DND-41 (cell line): ENCODE data around the gene OGFRL1.

ENCODE experiments used
- ATAC-seq: fragments of 200-7000 bp; cut with Tn5 transposase; 3 replicates; pipeline ENCODE4 v1.9.1; 2021; ENCODE audit warnings: low read depth; ENCODE audit not compliant: insufficient read depth
- DNase-seq: peaks from one replicate; pipeline ENCODE4 v3.0.0-alpha.2; 2020
- H2AFZ ChIP-seq: 2 replicates; pipeline ENCODE4 v1.6.0; 2012; ENCODE audit warnings: low read depth, low read length
- H3K27ac ChIP-seq: 2 replicates; pipeline ENCODE4 v1.5.1; 2012; ENCODE audit warnings: low read length, inconsistent platforms
- H3K27me3 ChIP-seq: fragments of 200-600 bp; sonication (generic); 2 replicates; pipeline ENCODE4 v1.6.0; 2012; ENCODE audit warnings: low read length, mild to moderate bottlenecking, inconsistent platforms; ENCODE audit not compliant: insufficient read depth, poor library complexity
- H3K36me3 ChIP-seq: 2 replicates; pipeline ENCODE4 v1.5.1; 2012; ENCODE audit warnings: low read length, inconsistent platforms; ENCODE audit not compliant: insufficient read depth
- H3K4me1 ChIP-seq: 2 replicates; pipeline ENCODE4 v1.5.1; 2012; ENCODE audit warnings: mild to moderate bottlenecking, low read length; ENCODE audit not compliant: insufficient read depth
- H3K4me2 ChIP-seq: 2 replicates; pipeline ENCODE4 v1.6.0; 2012; ENCODE audit warnings: mild to moderate bottlenecking, moderate library complexity, low read length, inconsistent platforms; ENCODE audit not compliant: insufficient read depth
- H3K4me3 ChIP-seq, 2 experiments: fragments of 200-600 bp in 1 of 2; shearing (Covaris generic) in 1 of 2; 2 replicates each; pipeline ENCODE4 v1.5.1; 2012 to 2016; ENCODE audit warnings: inconsistent platforms in 2 of 2, low read length in 2 of 2, mild to moderate bottlenecking in 2 of 2, low read depth in 1 of 2, moderate library complexity in 1 of 2
- H3K79me2 ChIP-seq: 2 replicates; pipeline ENCODE4 v1.6.0; 2012; ENCODE audit warnings: low read length, inconsistent platforms; ENCODE audit not compliant: insufficient read depth
- H3K9ac ChIP-seq: 2 replicates; pipeline ENCODE4 v1.6.0; 2012; ENCODE audit warnings: low read depth, mild to moderate bottlenecking, inconsistent platforms, low read length, moderate library complexity
- H3K9me3 ChIP-seq: 2 replicates; pipeline ENCODE4 v1.5.1; 2012; ENCODE audit warnings: low read length, moderate library complexity, mild to moderate bottlenecking, inconsistent platforms; ENCODE audit not compliant: insufficient read depth, severe bottlenecking
- H4K20me1 ChIP-seq: 2 replicates; pipeline ENCODE4 v1.6.0; 2012; ENCODE audit warnings: low read length; ENCODE audit not compliant: insufficient read depth
- EZH2 ChIP-seq: IDR thresholded peaks from 3 replicates; pipeline ENCODE4 v1.6.1; 2012; ENCODE audit warnings: borderline replicate concordance, low read depth, mild to moderate bottlenecking, moderate library complexity, low read length, inconsistent platforms; ENCODE audit not compliant: severe bottlenecking
- TF ChIP-seq, protein P1 (sequence below): IDR thresholded peaks from 2 replicates; pipeline ENCODE4 v1.5.1; 2012; ENCODE audit warnings: borderline replicate concordance, low read length, moderate library complexity, mild to moderate bottlenecking; ENCODE audit not compliant: poor library complexity, severe bottlenecking; ENCODE audit errors: extremely low read depth

OGFRL1 gene

DNA sequence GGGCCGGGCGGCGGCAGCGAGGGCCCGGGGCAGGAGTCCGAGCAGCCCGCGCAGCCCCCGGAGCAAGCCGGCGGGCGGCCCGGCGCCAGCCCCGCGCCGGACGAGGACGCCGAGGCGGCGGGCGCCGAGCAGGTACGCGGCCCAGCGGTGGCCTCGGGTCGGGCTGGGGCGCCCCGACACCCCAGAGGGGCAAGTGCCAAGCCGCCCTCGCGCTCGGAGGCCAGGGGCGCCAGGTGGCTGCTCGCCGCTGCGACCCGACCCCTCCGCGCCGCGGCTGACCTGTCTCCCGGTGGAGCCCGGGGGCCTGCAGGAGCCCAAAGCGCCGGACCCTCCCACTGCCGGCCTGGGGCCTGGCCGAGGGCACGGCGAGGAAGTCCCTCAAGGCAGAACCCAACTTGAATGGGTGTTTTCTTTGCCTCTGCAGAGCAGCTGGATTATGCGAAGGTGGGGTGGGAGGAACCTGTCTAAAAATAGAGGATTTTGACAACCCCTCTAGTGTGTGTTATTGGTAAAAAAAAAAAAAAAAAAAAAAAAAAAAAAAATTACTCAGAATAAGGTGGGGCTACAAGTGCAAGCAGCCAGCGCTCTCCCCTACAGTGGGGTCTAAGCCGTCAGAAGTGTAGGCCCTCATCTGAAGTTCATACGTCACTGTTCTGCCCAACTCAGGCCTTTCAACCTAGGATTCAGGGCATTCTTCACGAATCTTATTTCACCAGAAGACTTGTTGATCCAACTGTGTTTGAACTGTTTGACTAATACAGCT lies 609 bp downstream of the OGFRL1 start:
- Histone ChIP-seq H3K79me2 (no peaks in the 10 kb centered on the region), H3K27ac (no peak overlapping the region)

DNA sequence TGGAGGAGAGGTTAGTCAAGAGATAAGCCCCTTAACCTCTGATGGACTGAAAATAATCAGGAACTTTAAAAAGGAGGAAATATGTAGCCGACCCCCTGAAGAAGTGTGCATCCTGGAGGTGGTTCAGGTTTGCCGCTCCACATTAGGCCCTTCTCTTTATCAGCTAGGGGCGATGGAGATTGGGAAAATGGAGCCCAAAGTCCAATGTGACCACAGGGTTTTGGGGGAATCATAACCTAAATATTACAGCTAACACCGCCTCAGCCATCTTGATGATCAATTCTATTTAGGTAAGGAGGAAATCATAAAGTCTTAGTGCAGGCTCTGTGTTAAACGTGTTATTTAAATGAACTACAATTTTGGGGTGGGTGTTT lies 1.2 kb downstream of the OGFRL1 start:
- Histone ChIP-seq H3K36me3 (no peaks in the 10 kb centered on the region), H2AFZ (no peak overlapping the region), H3K9me3 (no peaks in the 10 kb centered on the region), H3K79me2 (no peaks in the 10 kb centered on the region), H3K4me2 (no peak overlapping the region), H3K9ac (no peak overlapping the region), H4K20me1 (no peaks in the 10 kb centered on the region), H3K27me3 (no peaks in the 10 kb centered on the region), H3K4me1 (no peaks in the 10 kb centered on the region), H3K27ac (no peak overlapping the region), H3K4me3 (no peak overlapping the region)
- TF ChIP-seq EZH2 = no peak
- TF ChIP-seq, protein P1, sequence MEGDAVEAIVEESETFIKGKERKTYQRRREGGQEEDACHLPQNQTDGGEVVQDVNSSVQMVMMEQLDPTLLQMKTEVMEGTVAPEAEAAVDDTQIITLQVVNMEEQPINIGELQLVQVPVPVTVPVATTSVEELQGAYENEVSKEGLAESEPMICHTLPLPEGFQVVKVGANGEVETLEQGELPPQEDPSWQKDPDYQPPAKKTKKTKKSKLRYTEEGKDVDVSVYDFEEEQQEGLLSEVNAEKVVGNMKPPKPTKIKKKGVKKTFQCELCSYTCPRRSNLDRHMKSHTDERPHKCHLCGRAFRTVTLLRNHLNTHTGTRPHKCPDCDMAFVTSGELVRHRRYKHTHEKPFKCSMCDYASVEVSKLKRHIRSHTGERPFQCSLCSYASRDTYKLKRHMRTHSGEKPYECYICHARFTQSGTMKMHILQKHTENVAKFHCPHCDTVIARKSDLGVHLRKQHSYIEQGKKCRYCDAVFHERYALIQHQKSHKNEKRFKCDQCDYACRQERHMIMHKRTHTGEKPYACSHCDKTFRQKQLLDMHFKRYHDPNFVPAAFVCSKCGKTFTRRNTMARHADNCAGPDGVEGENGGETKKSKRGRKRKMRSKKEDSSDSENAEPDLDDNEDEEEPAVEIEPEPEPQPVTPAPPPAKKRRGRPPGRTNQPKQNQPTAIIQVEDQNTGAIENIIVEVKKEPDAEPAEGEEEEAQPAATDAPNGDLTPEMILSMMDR = no peak
- no peak for ATAC-seq
- DNase-seq = no peak

More for the DNA sequence above, 609 bp downstream of the OGFRL1 start:
- no peaks in the 10 kb centered on the region for H3K27me3 ChIP-seq
- no peak overlapping the region for H2AFZ ChIP-seq
- no peak overlapping the region for H3K4me3 ChIP-seq
- no peak overlapping the region for H3K9ac ChIP-seq
- H3K9me3 ChIP-seq = no peaks in the 10 kb centered on the region
- no peaks in the 10 kb centered on the region for H4K20me1 ChIP-seq
- H3K4me1 ChIP-seq = no peaks in the 10 kb centered on the region
- H3K4me2 ChIP-seq = no peak overlapping the region
- ATAC-seq (no peak), DNase-seq (no peak)
- no peak for TF ChIP-seq EZH2
- TF ChIP-seq, protein P1 = no peak
- no peaks in the 10 kb centered on the region for H3K36me3 ChIP-seq

DNA sequence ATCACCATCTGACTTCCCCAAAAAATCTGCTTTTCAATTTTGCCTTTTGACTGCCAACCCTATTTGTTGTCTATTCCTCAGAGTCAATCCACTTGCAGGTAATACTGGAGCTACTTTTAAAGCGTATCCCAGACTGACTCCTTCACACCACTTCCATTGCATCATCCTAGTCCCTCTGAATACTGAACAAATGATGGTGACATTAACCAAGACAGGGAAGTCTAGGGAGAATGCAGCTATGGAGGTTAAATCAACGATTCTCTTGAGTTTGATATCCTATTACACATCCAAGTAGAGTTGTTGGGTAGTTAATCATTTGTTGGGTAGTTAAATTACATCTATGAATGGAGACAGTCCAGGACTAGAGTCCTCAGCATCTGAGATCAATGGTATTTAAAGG lies 2.0 kb downstream of the OGFRL1 start:
- Histone ChIP-seq H3K79me2 (no peaks in the 10 kb centered on the region), H3K27ac (no peak overlapping the region)

More for the DNA sequence above, 2.0 kb downstream of the OGFRL1 start:
- no peaks in the 10 kb centered on the region for H4K20me1 ChIP-seq
- no peak overlapping the region for H2AFZ ChIP-seq
- ATAC-seq (no peak), DNase-seq (no peak)
- no peaks in the 10 kb centered on the region for H3K4me1 ChIP-seq
- H3K27me3 ChIP-seq = no peaks in the 10 kb centered on the region
- no peak overlapping the region for H3K4me2 ChIP-seq
- H3K9me3 ChIP-seq = no peaks in the 10 kb centered on the region
- H3K4me3 ChIP-seq = no peak overlapping the region
- TF ChIP-seq, protein P1 = no peak
- TF ChIP-seq EZH2 = no peak
- H3K36me3 ChIP-seq = no peaks in the 10 kb centered on the region
- H3K9ac ChIP-seq = no peak overlapping the region
